Breast epithelium (tissue), 4 donors: ENCODE results near the gene PRKN. TPM values are rescaled to one million over a fixed set of nuclear protein-coding genes. Genes with fewer than 3 reads are reported as not detected.

Experiments
- DNase-seq, 2 donors: peaks; one replicate each; pipeline ENCODE4 v3.0.0-alpha.2; 2019; ENCODE audit warnings: low spot score in 2 of 2
- H3K27ac ChIP-seq, 2 donors: fragments of 200-600 bp; sonication (generic) in 1 of 2; one replicate each; pipeline ENCODE4 v1.5.1; 2016 to 2019; ENCODE audit warnings: mild to moderate bottlenecking in 1 of 2
- H3K27me3 ChIP-seq, 2 donors: fragments of 200-600 bp; sonication (generic) in 1 of 2; one replicate each; pipeline versions ENCODE4 v1.5.1 to v1.6.0; 2017 to 2019; ENCODE audit warnings: control low read depth in 1 of 2, mild to moderate bottlenecking in 1 of 2
- H3K36me3 ChIP-seq: fragments of 200-600 bp; one replicate; pipeline ENCODE4 v1.5.1; 2019
- H3K4me1 ChIP-seq, 2 donors: fragments of 200-600 bp; sonication (generic); one replicate each; pipeline ENCODE4 v1.5.1; 2016 to 2019; ENCODE audit warnings: control low read depth in 1 of 2
- H3K4me3 ChIP-seq, 3 donors: fragments of 200-600 bp; sonication (generic); 1 replicate in 2 of 3; 2 replicates in 1 of 3; pipeline ENCODE4 v1.5.1; 2016 to 2019; ENCODE audit warnings: mild to moderate bottlenecking in 3 of 3, moderate library complexity in 2 of 3
- H3K9me3 ChIP-seq, 2 donors: fragments of 200-600 bp; sonication (generic) in 1 of 2; one replicate each; pipeline ENCODE4 v1.5.1; 2016 to 2019; ENCODE audit warnings: control low read depth in 1 of 2
- POLR2A ChIP-seq: fragments of 450-650 bp; IDR thresholded peaks from one replicate; pipeline ENCODE4 v1.6.1; 2016; ENCODE audit warnings: antibody characterized with exemption, mild to moderate bottlenecking, moderate library complexity
- POLR2AphosphoS5 ChIP-seq, 3 donors: sonication (generic); formaldehyde crosslinking; IDR thresholded peaks; one replicate each; pipeline ENCODE4 v1.6.1; 2017; ENCODE audit warnings: antibody characterized with exemption in 3 of 3
- intact Hi-C: fragments of 100-400 bp; cut with DNase I; formaldehyde crosslinking; loops from one replicate; pipeline ENCODE4 v1.15.1; 2023; ENCODE audit warnings: low total_unique reads
- total RNA-seq, 3 donors: library from RNA; depleted of rRNA; stranded (reverse); fragments of >200 nt; gene quantifications; one replicate each; pipeline ENCODE4 v1.1.0, GENCODE V29; 2016
- TF ChIP-seq, protein P1 (sequence below), 3 donors: fragments of 450-650 bp; IDR thresholded peaks; one replicate each; pipeline ENCODE4 v1.5.1; 2016 to 2017; ENCODE audit warnings: antibody characterized with exemption in 3 of 3, mild to moderate bottlenecking in 3 of 3, moderate library complexity in 3 of 3

Gene PRKN
- total RNA-seq, 3 donors from 2014 or later = 7.2 to 19.0 (median 11.2) TPM

GRCh38 chr6:162294029-162294428, 433.5 kb downstream of the PRKN start:
- intact Hi-C loops = no loop called here
- Histone ChIP-seq H3K4me3 (no peak overlapping the region), H3K9me3 (no peaks in the 10 kb centered on the region)

GRCh38 chr6:162292915-162293314, 434.7 kb downstream of the PRKN start:
- Histone ChIP-seq H3K9me3 (no peaks in the 10 kb centered on the region), H3K27ac (no peak overlapping the region), H3K27me3 (no peaks in the 10 kb centered on the region), H3K36me3 (no peaks in the 10 kb centered on the region), H3K4me1 (no peaks in the 10 kb centered on the region), H3K4me3 (no peak overlapping the region)
- TF ChIP-seq POLR2A (no peak), POLR2AphosphoS5 (IDR thresholded peaks at IDR 0.05) (no peak)
- TF ChIP-seq, protein P1, sequence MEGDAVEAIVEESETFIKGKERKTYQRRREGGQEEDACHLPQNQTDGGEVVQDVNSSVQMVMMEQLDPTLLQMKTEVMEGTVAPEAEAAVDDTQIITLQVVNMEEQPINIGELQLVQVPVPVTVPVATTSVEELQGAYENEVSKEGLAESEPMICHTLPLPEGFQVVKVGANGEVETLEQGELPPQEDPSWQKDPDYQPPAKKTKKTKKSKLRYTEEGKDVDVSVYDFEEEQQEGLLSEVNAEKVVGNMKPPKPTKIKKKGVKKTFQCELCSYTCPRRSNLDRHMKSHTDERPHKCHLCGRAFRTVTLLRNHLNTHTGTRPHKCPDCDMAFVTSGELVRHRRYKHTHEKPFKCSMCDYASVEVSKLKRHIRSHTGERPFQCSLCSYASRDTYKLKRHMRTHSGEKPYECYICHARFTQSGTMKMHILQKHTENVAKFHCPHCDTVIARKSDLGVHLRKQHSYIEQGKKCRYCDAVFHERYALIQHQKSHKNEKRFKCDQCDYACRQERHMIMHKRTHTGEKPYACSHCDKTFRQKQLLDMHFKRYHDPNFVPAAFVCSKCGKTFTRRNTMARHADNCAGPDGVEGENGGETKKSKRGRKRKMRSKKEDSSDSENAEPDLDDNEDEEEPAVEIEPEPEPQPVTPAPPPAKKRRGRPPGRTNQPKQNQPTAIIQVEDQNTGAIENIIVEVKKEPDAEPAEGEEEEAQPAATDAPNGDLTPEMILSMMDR (IDR thresholded peaks at IDR 0.05) = no peak
- intact Hi-C loops = no loop called here
- DNase-seq = no peak

More at GRCh38 chr6:162294029-162294428, 433.5 kb downstream of the PRKN start:
- TF ChIP-seq POLR2AphosphoS5 (IDR thresholded peaks at IDR 0.05) (no peak), POLR2A (no peak)
- TF ChIP-seq, protein P1 (IDR thresholded peaks at IDR 0.05) = no peak
- no peaks in the 10 kb centered on the region for H3K27me3 ChIP-seq
- H3K36me3 ChIP-seq = no peaks in the 10 kb centered on the region
- no peak overlapping the region for H3K27ac ChIP-seq
- H3K4me1 ChIP-seq = no peaks in the 10 kb centered on the region
- no peak for DNase-seq

GRCh38 chr6:162290846-162291465, 436.6 kb downstream of the PRKN start:
- no peaks in the 10 kb centered on the region for H3K27me3 ChIP-seq
- H3K27ac ChIP-seq = no peak overlapping the region
- TF ChIP-seq POLR2A = no peak
- no peak overlapping the region for H3K4me3 ChIP-seq
- no peaks in the 10 kb centered on the region for H3K36me3 ChIP-seq
- intact Hi-C loops = no loop called here
- no peaks in the 10 kb centered on the region for H3K4me1 ChIP-seq
- H3K9me3 ChIP-seq = no peaks in the 10 kb centered on the region
- no peak for DNase-seq

DNA sequence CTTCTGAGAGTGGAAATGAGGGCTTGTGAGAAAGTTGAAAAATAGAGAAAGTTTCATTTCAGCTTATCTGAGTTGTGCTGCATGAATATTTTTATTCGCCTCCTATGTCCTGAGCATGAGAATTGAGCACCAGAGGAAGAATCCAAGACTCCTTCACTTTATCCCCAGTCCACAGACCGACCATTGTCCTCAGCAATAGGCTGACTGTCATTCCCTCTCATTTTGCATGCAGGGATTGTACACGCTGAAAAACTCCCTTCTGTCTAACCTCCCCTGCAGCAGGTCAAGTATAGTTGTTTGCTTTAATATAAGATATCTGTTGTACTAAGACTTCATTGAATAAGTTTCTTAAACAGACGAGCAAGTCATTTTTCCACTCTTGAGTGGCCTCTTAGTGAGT, 437.6 kb downstream of the PRKN start:
- TF ChIP-seq POLR2AphosphoS5 (IDR thresholded peaks at IDR 0.05) (no peak), POLR2A (no peak)
- TF ChIP-seq, protein P1 (IDR thresholded peaks at IDR 0.05) = no peak
- no peaks in the 10 kb centered on the region for H3K27me3 ChIP-seq
- no peak for DNase-seq
- no peaks in the 10 kb centered on the region for H3K9me3 ChIP-seq
- intact Hi-C loops = no loop called here
- H3K4me3 ChIP-seq = no peak overlapping the region
- H3K36me3 ChIP-seq = no peaks in the 10 kb centered on the region
- no peak overlapping the region for H3K27ac ChIP-seq
- H3K4me1 ChIP-seq = no peaks in the 10 kb centered on the region

DNA sequence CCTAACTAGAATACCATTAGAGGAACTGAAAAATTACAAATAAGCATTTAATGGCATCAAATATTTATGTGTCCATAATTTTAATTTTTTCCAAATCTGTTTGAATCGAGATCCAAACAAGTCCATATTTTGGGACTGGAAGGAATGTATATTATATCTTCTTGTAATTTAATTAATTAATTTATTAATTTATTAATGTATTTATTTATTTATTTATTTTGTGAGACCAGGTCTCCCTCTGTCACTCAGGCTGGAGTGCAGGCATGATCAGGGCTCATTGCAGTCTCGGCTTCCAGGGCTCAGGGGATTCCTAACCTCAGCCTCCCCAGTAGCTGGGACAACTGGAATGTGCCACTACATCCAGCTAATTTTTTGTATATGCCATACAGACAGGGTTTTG, 453.6 kb downstream of the PRKN start:
- Histone ChIP-seq H3K9me3 (no peaks in the 10 kb centered on the region), H3K4me3 (no peak overlapping the region), H3K27ac (no peak overlapping the region), H3K4me1 (no peaks in the 10 kb centered on the region), H3K27me3 (no peaks in the 10 kb centered on the region), H3K36me3 (no peaks in the 10 kb centered on the region)
- intact Hi-C loops = no loop called here
- no peak for TF ChIP-seq POLR2A
- TF ChIP-seq, protein P1 (IDR thresholded peaks at IDR 0.05) = no peak
- TF ChIP-seq POLR2AphosphoS5 (IDR thresholded peaks at IDR 0.05) = no peak
- no peak for DNase-seq
